ENCODE results near the gene ZNF3.
"Not testable (repeated sequence)": the region's sequence is repeated elsewhere in the genome, so short reads cannot be mapped to it uniquely, and the experiment has no call there.

Gene ZNF3

DNA sequence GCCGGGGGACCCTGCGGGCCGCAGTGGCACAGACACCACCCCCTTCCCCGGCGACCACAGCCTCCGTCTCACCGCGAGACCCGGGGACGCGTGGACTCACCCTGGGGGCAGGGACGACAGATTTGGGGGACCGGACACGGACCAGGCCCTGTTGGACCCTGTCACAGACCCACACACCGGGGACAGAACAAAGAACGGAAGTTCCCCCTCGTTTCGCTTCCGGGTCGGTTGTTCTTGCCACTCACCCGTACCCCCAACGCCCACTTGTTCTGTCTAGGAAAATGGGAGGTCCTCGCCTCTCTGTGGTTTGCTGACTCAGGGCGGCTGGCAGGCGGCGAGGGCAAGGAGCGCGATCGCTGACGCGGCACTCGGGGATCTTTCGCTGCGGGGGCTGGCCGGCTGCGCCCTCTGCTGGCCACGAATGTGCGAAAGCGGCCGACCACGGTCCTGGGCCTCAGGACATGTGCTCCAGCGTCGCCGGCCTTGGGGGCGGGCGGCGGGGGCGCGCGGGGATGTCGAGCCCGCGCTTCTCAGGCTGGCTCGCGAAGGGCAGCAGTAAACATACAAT is at the start of gene ZNF3:
Gene ZNF3 (minus strand): TSS at position 189 of the 568 bp plus-strand sequence. CDS start 4,366 bp downstream, outside the sequence.
- peak; percentile 95 for DNase-seq

GRCh38 chr7:100130608-100131453 is 49.3 kb upstream of the ZNF3 start:
- DNase-seq, result peak; percentile 89

DNA sequence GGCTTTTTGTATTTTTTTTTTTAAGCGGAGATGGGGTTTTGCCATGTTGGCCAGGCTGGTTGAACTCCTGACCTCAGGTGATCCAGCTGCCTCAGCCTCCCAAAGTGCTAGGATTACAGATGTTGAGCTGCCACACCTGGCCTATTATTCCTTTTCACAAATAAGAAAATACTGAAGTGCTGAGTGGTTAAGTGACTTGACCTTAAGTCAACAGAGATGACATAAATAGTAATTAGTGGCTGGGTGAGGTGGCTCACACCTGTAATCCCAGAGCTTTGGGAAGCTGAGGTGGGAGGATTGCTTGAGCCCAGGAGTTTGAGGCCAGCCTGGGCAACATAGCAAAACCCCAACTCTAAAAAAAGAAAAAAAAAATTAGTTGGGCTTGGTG is 48.7 kb upstream of the ZNF3 start:
- DNase-seq, result not testable (repeated sequence)

DNA sequence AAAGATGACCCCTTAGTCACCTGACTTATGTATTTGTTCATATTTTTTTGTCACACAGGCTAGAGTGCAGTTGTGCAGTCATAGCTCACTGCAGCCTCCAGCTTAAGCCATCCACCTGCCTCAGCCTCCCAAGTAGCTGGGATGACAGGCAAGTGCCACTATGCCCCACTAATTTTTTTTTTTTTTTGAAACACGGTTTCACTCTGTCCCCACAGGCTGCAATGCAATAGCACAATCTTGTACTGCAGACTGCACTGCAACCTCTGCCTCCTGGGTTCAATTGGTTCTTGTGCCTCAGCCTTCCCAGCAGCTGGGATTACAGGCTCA is 47.1 kb upstream of the ZNF3 start:
- no peak for DNase-seq

DNA sequence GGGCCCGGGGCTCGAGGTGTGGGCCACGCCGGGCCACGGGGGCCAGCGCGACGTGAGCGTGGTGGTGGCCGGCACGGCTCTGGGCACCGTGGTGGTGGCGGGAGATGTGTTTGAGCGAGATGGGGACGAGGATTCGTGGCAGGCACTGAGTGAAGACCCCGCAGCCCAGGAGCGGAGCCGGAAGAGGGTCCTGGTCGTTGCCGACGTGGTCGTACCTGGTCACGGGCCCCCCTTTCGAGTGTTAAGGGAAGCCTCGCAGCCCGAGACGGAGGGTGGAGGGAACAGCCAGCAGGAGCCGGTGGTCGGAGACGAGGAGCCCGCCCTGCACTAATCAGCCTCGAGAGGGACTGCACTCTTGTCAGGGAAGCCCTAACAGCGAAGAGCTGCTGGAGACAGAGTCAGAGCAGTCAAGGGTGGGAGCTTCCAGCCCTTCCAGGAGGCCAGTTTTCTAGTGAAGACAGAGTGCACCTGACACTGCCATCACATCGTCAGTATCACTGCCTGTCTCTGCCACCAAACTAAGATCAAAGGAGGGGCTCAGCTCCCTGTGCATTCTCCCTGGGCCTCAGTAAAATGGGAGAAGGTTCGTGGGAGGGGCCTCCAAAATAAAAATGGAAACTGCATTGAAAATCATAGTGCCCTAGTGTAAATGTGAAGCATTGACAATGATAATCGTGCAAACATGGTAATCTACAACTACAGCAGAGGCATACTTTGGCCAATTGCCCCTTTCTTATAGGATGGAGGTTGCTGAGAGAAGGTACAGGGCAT is 46.5 kb upstream of the ZNF3 start:
- DNase-seq, result no peak

DNA sequence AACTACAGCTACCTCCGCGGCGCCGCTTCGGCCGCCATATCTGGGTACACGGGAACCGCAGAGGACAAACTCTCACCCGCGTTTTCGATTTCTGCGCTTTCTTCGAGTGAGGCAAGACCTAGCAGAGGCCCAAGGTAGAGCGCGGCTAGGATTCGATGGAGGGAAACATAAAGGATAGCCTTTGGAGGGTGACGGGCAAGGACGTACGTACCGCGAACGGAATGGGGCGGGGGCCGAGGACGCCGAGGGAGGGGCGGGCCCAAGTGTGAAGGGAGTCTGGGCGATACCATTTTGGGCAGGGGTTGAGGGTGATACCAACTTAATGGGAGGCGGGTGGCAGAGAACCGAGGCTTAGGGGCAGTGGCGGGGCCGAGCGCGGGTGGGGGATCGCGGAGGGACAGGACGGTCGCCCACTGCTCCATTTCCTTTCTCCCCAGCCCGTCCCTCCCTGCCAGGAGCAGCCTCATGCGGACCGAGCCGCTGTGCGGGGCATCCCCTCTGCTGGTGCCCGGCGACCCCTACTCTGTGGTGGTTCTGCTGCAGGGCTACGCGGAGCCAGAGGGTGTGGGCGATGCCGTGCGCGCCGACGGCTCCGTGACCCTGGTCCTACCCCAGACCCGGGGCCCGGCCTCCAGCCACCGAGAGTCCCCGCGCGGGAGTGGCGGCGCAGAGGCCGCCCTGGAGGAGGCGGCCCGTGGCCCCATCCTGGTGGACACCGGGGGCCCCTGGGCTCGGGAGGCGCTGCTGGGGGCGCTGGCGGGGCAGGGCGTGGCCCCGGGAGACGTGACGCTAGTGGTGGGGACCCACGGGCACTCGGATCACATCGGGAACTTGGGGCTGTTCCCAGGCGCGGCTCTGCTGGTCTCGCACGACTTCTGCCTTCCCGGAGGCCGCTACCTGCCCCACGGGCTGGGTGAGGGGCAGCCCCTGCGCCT is 45.7 kb upstream of the ZNF3 start, which contains the start of gene MBLAC1:
Gene MBLAC1 (plus strand): TSS at position 37 of the 935 bp plus-strand sequence. CDS start 429 bp downstream, at position 466.
- DNase-seq, result peak; percentile 91

GRCh38 chr7:100126239-100126930 is 44.9 kb upstream of the ZNF3 start:
- no peak for DNase-seq

DNA sequence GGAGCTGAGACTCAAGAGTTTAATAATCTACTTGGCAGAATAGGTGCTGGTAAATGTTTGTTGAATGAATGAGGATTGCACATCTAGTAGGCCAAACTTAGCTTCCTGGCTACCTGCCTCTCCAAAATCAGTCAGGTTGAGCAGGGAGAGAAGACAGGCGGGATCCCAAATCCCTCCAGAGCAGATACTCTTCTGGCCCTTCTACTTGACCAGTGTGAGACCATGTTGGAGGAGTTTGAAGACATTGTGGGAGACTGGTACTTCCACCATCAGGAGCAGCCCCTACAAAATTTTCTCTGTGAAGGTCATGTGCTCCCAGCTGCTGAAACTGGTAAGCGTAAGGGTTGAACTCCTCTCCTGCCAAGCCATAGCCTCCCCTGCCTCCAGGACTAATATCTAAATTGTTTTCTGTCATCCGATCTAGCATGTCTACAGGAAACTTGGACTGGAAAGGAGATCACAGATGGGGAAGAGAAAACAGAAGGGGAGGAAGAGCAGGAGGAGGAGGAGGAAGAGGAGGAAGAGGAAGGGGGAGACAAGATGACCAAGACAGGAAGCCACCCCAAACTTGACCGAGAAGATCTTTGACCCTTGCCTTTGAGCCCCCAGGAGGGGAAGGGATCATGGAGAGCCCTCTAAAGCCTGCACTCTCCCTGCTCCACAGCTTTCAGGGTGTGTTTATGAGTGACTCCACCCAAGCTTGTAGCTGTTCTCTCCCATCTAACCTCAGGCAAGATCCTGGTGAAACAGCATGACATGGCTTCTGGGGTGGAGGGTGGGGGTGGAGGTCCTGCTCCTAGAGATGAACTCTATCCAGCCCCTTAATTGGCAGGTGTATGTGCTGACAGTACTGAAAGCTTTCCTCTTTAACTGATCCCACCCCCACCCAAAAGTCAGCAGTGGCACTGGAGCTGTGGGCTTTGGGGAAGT is 43.0 kb upstream of the ZNF3 start:
- DNase-seq, result no peak

GRCh38 chr7:100122568-100122967 is 41.0 kb upstream of the ZNF3 start:
- DNase-seq, result no peak

GRCh38 chr7:100122067-100122466 is 40.5 kb upstream of the ZNF3 start:
- no peak for DNase-seq

- no peak for DNase-seq
Observed at GRCh38 chr7:100120733-100121036, 39.2 kb upstream of the ZNF3 start.

DNA sequence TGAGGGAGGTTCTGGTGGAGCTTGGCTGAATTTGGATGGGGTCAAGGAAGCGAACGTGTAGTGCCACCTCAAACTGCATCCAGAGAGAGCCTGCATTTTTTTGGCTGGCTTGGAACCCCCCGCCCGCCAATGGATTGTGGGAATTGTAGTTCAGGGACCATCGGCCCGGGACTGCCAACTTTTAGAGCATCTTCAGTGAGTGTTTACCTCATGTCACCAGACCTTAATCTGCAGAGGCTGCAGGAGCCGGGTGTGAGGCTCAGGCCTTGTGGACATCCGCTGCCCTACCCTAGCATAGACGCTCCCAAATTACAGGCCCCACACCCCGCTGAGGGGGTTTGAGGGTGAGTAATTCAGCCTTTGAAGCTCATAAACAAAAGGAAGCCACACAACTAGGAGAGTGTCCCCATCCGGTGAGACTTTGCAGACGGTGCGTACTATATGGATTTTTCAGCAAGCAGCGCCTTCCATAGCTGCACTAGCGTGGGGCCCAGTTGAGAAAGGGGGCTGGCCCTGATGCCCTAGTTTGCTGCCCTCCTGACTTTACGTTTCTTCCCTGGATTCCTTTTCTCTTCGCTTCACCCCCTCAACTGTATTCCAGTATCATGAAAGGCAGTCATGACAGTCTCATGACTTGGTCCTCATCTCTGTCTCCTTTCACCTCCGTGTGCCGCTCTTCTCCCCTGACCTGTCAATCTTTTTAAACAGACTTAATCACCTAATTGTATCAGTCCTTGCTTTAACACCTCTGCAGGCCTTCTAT is 38.6 kb upstream of the ZNF3 start:
- peak; percentile 74 for DNase-seq

- peak; percentile 94 for DNase-seq
Observed at GRCh38 chr7:100119072-100119969, 37.8 kb upstream of the ZNF3 start, which contains the start of the genes CNPY4 and TAF6. Gene CNPY4, plus strand, starts transcription at chr7:100119634. Its CDS starts 111 bp downstream, at chr7:100119745. Gene TAF6, minus strand, starts transcription at chr7:100119358. Its CDS starts 5,149 bp downstream, at chr7:100114209.

DNA sequence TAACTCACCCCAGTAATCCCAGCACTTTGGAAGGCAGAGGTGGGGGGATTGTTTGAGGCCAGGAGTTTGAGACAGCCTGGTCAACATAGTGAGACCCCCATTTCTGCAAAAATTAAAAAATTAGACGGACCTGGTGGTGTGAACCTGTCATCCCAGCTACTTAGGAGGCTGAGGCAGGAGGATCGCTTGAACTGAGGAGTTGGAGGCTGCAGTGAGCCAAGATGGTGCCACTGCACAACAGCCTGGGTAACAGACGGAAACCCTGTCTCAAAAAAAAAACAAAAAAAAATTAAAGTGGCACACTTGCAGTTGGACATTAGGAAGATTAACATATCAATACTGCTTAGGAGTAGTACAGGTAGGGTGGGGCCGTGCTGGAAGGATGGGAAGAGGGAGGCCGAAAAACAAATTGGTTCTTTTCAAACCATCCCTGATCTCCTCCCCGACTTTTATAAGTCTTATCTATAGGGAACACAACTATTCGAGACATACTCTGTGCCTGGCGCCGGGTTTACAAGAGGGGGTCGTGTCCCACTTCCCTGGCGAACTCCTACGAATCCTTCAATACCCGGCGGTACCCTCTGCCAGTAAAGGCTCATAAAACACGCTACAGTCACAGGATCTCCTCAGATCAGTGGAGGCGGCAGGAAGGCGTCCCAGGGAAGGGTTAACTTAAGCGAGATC is 37.0 kb upstream of the ZNF3 start:
- no peak for DNase-seq

GRCh38 chr7:100115026-100115425 is 33.5 kb upstream of the ZNF3 start:
- no peak for DNase-seq

DNA sequence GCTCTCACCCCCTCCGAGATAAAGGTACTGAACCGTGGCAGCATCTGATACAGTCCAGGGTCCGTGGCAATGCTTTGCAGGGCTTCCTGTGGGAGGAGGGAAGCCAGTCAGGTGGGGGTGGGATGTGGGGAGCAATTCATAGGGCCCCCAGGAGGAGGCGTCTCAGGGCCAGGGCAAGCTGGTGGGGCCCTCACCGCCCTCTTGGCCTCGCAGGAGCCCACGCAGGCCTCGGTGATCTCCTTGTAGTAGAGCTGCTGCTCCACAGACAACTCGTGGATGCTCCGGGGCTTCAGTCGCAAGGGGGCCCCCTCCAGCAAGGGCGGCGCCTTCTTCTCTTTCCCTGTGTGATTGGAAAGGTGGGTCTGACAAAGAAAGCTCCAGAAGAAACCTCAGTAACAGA is 30.4 kb upstream of the ZNF3 start:
- DNase-seq, result no peak

GRCh38 chr7:100111156-100111555 is 29.6 kb upstream of the ZNF3 start:
- DNase-seq, result no peak

GRCh38 chr7:100109521-100110163 is 28.1 kb upstream of the ZNF3 start:
- no peak for DNase-seq

All from activated T-cell treated with anti-CD3 and anti-CD28 coated beads, Interleukin-2, amount 50 U/mL, for 1 hour (primary cell).